Activated CD4-positive, alpha-beta T cell treated with anti-CD3 and anti-CD28 coated beads, Interleukin-2, amount 50 U/mL, for 24 hours (primary cell): Measurements from ENCODE around the gene CBLL1.

Experiments
- DNase-seq, 2 donors: peaks; one replicate each; pipeline ENCODE4 v3.0.0-alpha.2; 2020; ENCODE audit warnings: low read depth in 1 of 2, low spot score in 1 of 2

Gene CBLL1

DNA sequence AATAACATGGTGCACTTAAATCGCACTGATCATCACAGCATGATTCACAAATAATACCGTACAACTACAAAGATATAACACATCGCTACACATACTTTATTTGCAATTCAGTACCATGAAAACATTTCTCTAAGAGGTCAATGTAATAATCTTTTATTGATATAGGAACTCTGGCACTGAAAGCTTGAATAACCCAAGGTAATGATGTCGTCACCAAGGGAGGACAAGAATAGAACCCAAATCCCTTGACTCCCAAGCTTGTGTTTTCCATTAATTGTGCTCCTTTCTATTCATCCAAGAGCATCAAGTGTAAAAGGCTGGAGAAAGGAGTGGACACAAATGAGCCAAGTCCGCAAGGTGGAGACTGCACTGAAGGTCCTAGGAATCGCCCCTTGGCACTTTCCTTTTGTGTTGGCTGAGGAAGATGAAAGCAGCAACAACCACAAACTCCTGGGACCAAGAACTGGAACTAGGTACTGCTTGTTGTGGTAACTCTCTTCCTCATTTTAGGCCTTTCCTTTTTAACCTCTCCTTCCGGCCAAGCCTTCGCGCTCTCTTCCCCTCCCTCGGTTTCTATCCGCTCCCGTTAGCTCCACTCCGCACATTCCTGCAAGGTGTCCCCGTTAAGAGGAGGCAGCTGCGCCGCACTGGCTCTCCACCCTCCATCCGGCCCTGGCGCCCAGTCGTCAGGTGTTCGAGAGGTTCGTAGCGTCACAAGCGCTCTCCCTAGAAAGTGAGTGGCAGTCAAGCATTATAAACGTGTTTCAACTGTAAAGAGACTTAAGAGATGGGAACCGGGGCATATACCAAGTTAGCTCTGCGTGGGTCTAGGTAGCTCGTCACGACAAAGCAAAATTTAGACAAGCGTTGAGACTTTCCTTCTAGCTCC lies 1.0 kb upstream of the CBLL1 start:
- no peak for DNase-seq

DNA sequence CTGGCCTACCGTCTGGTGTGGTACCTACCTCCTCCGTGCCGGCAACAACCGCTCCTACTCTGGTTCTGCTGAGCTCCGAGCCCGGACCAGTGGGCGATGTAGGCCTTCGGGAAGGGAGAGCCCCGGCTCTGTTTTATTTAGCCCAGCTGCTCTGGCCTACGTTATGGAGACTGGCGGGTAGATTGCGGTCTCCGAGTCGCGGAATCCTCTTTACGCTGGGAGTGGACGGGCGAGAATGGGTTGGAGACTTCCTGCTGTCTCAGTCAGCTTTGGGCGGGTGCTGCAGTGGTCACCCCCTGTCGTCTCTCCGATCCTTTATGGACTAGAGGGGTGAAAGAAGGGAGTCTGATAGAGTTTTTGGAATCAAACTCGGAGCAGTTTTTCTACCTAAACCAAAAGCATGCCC lies 406 bp downstream of the CBLL1 start:
- DNase-seq: no peak

DNA sequence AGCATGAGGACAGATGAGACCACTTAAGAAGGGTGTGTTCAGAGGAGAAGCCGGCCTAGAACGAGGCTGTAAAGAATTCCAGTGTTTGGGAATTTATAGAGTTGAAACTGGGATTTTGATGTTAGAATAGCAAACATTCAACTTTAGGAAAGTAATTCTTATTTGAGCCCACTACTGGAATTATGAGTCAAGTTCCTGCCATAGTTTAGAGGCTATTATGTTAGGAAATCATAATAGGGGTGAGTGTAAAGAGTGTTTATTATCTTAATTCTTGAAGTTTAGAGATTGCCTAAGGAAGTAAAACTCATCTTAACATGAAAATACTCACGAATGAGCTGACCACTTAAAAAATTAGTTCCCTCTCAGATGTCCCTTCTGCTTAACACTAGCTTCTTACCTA lies 2.1 kb downstream of the CBLL1 start:
- no peak for DNase-seq

DNA sequence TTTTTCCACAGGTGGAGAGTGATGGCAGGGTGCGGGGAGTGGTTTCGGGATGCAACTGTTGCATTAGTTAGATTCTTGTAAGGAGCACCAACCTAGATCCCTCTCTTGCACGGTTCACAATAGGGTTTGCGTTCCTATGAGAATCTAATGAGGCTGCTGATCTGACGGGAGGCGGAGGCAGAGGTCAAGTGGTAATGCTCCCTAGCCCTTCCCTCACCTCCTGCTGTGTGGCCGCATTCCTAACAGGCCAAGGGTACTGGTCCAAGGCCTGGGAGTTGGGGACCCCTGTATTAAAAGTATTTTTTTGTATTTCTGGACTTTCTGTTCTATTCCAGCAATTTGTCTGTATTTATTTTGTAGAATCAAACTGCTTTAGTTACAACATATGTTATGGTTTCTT lies 7.2 kb downstream of the CBLL1 start:
- no peak for DNase-seq

DNA sequence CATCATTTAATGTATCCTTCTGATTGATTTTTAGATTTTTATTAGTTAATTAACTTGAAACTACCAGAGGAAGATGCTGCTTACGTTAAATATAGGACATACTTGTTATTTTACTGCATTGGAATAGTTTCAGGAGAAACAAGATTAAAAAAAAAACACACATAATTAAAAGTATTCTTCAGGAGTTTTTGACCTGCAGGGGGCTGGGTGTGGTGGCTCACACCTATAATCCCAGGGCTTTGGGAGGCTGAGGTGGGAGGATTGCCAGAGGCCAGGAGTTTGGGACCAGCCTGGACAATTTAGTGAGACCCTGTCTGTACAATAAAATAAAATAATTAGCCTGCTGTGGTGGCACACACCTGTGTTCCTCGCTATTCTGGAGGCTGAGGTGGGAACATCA lies 10.7 kb downstream of the CBLL1 start:
- no peak for DNase-seq

DNA sequence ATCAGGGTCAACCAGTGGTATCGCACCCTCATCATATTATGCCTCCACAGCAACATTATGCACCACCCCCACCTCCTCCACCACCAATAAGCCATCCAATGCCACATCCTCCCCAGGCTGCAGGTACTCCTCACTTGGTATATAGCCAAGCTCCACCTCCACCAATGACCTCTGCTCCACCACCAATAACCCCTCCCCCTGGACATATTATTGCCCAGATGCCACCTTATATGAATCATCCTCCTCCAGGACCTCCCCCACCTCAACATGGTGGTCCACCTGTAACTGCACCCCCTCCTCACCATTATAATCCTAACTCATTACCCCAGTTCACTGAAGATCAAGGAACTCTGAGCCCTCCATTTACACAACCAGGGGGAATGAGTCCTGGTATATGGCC lies 14.7 kb downstream of the CBLL1 start:
- DNase-seq: no peak

DNA sequence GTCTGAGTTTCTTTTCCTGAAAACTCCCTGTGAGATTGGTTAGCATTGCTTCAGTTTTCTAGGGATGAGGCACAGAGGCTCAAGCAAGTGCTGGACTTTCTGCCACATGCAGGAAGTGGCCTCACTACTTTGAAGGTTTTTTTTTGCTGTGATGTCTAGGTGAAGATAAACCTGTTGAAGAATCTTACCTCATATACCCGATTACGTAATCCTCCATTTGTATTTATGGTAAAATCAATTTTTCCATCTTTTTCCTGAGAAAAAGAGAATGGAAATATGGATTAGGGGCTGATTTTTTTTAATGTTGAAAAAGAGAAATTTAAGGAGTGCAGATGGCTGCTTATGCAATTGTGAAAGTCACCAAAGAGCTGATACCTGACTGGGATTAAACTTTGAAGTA lies 23.4 kb downstream of the CBLL1 start:
- DNase-seq: no peak

DNA sequence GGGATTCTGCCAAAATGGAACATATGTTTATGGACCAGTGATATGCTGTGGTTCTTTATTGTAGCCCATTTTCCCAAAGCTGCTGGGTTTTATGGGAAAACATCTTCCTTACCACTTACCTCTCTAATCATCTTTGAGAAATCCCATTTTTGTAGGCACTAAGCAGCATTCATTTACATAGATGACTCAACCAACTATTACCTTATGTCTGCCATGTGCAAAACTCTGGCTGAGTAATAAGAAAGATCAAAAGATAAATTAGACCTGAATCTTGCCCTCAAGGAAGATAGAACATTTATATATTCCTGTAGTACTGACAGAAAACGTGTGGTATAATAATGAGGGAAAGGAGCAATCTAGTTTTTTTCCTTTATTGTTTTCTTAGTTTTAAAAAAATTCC lies 24.3 kb downstream of the CBLL1 start:
- DNase-seq: no peak

DNA sequence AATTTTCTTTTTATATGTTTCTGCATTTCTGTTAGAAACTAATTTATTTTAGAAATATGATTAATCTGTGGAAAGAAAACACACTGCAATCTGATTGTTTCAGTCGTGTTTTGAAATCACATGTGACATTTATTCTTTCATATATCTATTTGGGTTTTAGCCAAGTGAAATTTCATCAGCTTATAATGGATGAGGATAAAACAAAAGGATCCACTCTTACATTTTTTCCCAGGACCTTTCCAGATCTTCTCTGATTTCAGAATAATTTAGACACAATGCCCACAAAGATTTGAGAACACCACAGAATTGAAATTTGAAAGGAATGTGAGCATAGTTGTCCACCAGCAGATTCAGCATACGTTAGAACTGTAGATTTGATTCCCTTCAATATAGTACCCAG lies 29.1 kb downstream of the CBLL1 start:
- no peak for DNase-seq

DNA sequence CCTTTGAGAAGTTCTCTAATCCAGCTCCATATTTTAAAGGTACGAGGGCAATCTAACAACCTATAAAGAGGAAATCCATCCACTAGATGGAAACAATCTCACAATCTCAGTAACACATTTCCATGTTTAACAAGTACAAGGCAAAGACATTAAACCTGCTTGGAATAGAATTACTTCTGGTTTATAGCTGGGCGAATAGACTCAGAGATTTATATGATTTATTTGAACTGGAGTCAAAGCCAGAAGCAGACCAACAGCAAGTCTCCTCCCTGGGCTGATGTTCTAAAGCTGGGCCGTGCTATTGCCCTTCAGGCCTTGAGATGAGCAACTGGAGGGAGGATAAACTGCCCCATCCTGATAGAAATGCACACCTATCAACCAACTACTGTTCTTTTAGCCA lies 33.8 kb downstream of the CBLL1 start:
- DNase-seq: no peak

DNA sequence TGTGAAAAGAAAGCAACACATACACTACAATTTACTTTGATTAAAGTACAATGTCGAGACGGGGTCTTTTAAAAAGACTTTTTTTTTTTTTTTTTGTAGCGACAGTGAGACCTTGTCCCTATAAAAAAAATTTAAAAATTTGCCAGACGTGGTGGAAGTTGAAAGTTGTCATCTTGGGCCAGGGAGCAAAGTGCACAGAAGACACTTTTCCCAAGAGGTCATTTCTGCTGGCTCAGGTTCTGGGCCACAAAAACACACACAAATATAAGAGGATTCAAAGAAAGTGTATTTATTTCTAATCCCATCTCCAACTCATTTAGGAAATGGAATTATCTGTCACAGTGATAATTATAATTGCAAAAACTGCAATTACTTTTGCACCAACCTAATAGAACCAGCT lies 34.3 kb downstream of the CBLL1 start:
- no peak for DNase-seq

DNA sequence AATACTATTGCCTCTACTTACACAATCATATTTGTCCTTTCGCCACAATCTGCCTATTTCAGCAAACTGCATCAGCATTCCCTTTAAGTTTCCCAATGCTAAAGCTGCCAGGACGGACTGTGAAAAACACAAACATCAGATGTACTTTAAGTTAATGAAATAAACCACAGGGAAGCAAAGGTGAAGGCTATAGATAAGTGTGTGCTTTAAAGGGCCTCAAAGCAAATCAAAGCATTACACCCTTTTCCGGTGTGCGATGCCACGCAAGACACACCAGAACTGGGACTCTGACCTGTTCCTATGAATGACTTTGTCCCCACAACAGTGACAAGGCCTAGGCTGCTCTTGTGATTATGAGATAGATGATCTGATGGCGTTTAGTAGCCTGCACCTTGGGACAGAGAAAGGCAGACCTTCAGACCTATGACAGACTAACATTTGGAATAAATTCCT lies 35.7 kb downstream of the CBLL1 start:
- DNase-seq: no peak

DNA sequence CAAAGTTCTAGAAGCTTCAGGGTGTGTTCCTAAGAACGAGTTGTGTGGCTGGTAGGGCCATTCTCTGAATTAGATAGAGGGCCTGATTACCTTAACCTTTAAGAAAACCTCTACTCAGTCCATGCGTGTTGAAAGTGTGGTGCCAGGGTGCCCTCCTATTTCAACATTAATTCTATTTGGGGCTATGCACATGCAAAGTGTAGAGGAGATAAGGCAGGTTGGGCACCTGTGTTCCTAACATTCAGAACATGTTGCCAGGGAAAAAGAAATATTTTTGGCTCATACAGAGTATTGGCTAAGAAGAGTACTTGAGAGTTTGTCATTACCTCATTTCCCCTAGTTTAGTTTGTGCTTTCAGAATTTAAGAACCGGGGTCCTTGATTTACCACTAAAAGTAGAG lies 38.4 kb downstream of the CBLL1 start:
- DNase-seq: no peak

DNA sequence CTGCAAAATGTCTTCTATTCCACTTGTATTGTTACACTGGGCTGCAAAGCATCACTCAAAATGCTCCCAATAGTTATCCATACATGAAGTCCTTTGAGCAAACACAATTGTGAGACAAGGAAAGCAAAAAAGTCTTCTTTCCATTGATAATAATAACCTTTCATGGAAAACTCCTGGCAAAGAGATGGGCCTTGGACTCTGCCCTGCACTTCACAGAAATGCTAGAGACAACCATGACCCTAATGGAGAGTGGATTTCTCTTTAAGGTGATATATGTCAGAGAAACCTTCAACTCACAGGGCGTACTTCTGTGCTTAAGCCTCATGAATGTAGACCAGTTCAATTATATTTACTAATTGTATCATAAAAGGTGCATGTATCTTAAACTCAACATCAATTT lies 39.7 kb downstream of the CBLL1 start:
- no peak for DNase-seq

DNA sequence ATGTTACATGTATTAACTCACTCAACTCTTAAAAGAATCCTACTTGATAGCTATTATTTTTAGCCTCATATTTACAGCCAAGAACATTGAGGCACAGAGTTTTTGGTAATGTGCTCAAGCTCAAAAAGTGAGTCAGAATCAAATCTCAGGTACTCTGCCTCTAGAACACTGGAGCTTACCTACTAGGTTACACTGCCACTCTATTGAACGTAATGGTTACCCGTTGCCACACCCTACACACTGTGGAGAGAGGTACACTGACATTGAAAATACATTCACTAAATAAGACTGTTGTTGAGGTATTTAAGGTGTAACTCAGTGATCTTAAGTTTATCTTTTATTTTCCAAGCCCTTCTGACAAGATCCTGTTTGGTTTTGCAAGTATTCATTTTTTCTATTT lies 41.2 kb downstream of the CBLL1 start:
- no peak for DNase-seq

DNA sequence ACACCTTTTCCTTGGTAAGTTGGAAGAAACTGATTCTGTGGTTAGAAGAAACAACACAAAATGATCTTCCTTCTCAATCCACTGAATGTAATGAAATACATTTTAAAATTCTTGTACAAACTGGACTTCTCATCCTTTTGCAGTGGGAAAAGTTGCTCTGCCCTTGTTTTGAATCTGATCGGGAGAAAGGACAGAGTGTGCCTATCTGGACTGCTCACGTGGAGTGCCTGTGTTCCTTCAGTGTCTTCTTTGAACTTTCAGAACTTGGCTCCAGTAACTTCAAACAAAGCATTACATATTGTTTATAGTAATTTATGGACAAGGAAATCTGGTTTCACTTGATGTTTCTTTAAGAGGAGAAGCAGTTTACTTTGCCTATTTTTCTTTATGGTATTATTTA lies 42.0 kb downstream of the CBLL1 start:
- DNase-seq: no peak

DNA sequence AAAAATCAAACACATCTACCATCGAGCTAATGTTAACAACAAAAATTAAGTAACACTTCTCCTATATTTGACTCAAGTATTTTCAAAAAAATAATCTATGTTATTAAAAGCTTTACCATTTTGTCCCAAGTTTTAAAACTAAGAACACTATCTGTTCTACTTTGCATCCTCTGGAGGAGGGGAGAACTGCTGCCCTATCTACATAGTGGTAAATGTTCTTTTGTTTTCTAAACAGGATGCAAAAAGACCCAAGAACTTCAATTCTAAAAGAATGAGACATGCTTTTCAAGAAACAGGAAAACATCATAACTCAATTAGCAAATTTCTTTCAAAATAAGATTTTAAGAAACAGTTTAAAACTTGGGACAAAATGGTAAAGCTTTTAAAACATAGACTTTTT lies 44.3 kb downstream of the CBLL1 start:
- no peak for DNase-seq

DNA sequence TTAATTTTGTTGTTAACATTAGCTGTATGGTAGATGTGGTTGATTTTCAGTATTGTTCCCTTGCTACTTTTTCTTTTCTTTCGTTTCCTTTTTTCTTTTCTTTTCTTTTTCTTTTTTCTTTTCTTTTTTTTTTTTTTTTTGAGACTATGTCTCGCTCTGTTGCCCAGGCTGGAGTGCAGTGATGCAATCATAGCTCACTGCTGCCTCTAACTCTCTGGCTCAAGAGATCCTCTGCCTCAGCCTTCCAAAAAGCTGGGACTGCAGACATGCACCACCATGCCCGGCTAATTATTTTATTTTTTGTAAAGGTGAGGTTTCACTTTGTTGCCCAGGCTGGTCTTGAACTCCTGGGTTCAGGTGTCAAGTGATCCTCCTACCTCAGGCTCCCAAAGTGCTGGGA lies 44.7 kb downstream of the CBLL1 start:
- no peak for DNase-seq

DNA sequence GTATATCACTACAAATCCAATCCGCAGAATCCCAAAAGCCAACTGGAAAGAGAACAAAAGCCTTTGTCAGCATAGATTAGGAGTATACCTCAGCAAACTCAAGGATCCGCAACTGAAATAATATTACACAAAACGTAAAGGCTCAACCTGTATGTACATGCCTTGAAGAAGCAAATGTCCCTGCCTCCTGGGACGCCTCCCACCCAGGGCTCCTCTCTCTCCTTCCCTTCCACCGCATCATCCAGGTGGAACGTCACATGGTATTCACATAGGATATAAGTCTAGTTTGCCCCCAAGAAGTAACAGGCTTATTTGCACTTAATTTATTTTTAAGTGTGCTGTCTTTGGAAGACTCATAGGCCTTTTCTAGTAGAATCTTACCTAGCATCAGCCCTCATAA lies 45.7 kb downstream of the CBLL1 start:
- DNase-seq: no peak

DNA sequence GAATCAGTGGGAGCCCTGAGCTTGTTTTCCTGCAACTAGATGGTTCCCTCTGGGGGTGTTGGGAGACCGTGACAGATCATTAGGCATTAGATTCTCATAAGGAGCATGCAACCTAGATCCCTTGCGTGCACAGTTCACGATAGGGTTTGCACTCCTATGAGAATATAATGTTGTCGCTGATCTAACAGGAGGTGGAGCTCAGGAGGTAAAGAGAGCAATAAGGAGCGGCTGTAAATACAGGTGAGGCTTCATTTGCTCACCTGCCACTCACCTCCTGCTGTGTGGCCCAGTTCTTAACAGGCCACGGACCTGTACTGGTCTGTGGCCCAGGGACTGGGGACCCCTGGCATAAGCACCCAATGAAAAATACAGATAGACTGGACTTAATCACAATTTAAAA lies 48.4 kb downstream of the CBLL1 start:
- DNase-seq: no peak

DNA sequence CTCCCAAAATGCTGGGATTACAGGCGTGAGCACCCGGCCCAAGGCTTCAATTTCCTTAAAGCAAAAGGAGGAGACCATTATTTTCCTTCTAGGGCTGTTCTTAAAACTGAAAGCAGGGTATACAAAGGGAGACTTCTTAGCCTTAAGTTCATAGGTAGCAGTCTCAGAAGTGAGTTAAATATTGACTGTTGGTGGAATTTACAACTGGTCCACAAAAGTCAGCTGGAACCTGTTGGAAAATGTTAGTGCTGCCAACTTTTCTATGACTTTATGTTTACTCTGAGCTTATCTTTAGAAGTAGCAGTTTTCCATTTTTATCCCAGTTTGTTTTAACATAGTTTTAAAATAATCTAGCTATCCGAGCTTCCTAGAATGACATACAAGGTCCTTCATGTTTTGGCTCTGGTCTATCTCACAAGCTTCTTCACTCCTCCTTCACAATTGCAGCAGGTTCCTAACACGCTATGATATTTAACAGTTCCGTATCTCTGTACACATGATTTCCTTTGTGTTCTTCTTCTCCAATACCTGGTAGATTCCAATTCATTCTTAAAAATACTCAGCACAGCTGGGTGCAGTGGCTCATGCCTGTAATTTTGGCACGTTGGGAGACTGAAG lies 55.8 kb downstream of the CBLL1 start:
- DNase-seq: no peak

DNA sequence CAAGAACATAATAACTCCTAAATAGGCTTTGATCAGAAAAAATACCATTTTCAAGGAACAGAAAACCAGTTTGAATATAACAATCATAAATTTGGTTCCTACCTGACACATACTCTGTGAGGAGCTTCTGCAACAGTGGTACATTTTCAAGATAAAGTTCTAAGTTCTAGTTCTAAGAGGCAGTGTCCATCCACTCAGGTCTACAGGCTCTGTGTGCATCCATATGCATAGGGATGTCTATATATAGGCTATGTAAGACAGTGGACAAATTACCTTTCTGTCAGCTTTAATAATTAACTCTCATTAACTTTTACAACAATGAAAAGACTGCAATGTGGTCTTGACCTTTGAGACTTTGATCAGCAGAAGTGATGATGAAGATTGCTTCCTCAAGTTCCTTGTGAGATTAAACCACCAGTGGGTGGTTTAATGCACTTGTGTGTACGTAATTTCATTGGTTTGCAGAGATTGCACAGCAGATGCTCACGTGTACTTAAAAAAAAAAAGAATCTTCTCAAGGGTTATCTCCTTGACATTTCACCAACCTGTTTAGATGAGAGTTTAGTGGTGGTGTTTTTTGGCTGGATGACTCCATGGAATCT lies 59.2 kb downstream of the CBLL1 start, which contains the start of gene SLC26A3:
Gene SLC26A3 (minus strand): TSS at position 215 of the 602 bp plus-strand sequence. CDS start 8,714 bp downstream, outside the sequence.
- DNase-seq: no peak
